ENCODE results near the gene MIPOL1.
"Not testable (repeated sequence)": the region's sequence is repeated elsewhere in the genome, so short reads cannot be mapped to it uniquely, and the experiment has no call there.

Gene MIPOL1

GRCh38 chr14:37546621-37547447, 349.1 kb downstream of the MIPOL1 start:
- DNase-seq (ENCODE audit: low read depth in 2 of 2): no peak

DNA sequence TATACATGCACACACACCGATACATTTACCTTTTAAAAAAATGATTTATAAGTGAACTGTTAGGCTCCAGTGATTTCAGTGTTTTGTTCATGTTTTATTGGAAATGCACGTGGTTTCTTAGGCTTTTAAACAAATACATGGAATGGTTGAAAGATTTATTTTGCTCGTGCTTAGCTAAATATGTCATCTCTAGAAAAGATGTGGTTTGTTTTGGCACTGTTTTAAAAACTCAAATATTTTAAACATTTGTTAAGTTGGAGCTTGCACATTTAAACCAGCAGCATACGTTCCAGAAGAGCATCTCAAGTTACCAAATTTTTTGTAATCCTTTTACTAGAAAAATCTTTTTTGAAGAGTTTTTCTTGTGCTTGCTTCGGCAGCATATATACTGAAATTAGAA, 352.8 kb downstream of the MIPOL1 start:
- no peak for DNase-seq (ENCODE audit: low read depth in 2 of 2)

DNA sequence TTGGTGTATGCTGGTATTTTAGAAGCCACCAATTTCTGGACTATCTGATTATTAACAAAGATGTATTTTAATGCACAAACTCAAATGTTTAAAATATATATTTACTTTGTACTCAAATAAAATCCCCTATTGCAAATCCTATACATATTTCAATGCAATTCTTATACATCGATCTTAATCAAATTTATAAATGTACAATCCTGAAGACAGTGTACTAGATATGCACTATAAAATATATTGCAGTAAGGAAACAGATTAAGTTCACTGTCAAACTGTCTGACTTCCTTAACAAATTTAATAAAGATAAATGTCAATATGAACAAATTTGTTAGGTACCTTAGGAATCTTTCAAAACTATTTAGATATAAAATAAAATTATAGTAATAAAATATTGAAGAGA, 353.4 kb downstream of the MIPOL1 start:
- no peak for DNase-seq (ENCODE audit: low read depth in 2 of 2)

- no peak for DNase-seq (ENCODE audit: low read depth in 2 of 2)
These were observed 356.3 kb downstream of the MIPOL1 start for GRCh38 chr14:37553935-37554550.

DNA sequence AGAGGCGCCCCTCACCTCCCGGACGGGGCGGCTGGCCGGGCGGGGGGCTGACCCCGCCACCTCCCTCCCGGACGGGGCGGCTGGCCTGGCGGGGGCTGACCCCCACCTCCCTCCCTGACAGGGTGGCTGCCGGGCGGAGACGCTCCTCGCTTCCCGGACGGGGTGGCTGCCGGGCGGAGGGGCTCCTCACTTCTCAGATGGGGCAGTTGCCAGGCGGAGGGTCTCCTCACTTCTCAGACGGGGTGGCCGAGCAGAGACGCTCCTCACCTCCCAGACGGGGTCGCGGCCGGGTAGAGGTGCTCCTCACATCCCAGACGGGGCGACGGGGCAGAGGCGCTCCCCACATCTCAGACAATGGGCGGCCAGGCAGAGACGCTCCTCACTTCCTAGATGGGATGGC, 357.9 kb downstream of the MIPOL1 start:
- DNase-seq (ENCODE audit: low read depth in 2 of 2): not testable (repeated sequence)

GRCh38 chr14:37558740-37559139, 361.0 kb downstream of the MIPOL1 start:
- no peak for DNase-seq (ENCODE audit: low read depth in 2 of 2)

DNA sequence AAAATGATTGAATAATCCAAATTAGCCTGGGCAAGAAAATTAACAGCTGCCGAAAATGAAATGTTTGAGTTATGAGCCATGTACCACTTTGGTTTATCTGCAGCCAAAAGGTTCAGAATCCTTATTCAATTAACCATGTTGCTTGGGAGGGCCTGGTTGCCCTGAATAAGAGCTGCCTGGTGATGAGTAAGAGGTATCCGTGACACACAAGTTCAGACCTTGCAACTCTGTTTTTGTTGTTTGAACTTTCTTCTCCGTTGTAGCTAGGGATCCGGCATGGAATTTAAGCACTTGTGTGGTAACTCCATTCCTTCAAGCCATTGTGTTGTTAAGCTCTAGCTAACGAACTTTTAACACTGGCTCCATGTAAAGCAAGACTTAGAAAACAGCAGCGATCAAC, 361.6 kb downstream of the MIPOL1 start:
- DNase-seq (ENCODE audit: low read depth in 2 of 2): no peak

GRCh38 chr14:37563189-37563588, 365.5 kb downstream of the MIPOL1 start:
- DNase-seq (ENCODE audit: low read depth in 2 of 2): no peak

GRCh38 chr14:37565550-37565949, 367.8 kb downstream of the MIPOL1 start:
- DNase-seq (ENCODE audit: low read depth in 2 of 2): no peak

DNA sequence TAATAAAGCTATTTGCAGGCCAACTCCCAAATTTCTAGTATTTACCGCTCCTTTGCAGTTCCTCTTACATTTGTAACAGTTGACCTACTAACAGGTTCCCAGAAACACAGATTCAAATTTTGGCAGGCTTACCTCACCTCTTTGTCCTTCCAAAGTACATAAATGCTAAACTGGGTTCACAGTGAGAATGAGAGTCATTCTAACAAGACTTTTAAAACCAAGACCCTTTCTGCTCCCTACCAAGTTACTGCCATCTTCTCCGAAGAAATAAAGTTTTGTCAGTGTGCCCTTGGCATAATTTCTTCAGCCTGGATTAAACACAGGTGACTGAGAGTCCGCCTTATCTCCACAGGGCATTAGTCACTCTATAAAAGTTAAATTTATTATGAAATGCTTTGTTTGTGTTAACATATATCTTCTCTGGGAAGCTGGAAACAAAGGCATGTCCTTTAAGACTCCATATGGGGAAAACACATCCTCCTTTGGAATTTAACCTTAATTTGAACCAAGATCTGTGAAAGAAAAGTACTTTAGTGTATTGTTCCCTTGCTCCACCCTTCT, 369.2 kb downstream of the MIPOL1 start:
- no peak for DNase-seq (ENCODE audit: low read depth in 2 of 2)

- no peak for DNase-seq (ENCODE audit: low read depth in 2 of 2)
These were observed 372.0 kb downstream of the MIPOL1 start for GRCh38 chr14:37569729-37570128.

- no peak for DNase-seq (ENCODE audit: low read depth in 2 of 2)
These were observed 373.7 kb downstream of the MIPOL1 start for GRCh38 chr14:37571391-37571790.

DNA sequence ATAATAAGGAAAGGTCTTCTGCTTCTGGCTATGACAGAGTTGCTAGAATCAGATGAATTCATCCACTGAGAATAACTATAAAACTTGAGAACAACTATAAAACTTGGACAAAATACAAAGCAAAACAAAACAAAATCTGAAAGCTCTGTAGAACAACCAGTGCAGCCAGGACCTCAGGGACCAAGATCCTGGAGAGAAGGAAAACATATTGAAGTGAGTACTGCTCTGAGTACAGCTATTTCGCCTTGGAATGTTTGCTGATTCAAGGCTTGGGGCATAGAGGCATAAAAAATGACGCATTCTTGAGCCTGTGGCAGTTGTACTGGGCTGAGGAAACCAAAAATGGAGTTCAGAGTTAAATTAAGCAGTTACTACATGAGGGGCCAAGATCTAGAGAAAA, 375.6 kb downstream of the MIPOL1 start:
- DNase-seq (ENCODE audit: low read depth in 2 of 2): no peak

DNA sequence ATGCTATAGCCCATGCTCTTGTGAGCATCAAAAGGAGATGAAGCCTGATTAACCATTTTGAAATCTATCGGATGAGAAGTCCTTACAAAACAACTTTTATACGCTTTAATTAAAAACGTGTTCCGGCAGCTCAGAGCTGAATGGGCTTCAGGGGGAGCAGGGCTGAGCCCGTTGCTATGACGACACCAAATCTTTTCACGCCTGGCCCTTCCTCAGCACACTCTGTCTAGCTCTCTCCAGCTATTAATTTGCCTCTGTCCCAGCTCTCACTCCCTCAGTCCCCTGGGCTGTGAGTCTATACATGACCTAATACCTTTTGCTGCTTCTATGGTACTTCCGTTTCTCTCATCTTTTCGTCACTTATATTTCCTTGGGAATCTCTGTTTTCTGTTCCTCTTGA, 381.5 kb downstream of the MIPOL1 start:
- no peak for DNase-seq (ENCODE audit: low read depth in 2 of 2)

GRCh38 chr14:37580146-37580545, 382.4 kb downstream of the MIPOL1 start:
- no peak for DNase-seq (ENCODE audit: low read depth in 2 of 2)

- DNase-seq (ENCODE audit: low read depth in 2 of 2): no peak
These were observed 385.8 kb downstream of the MIPOL1 start for GRCh38 chr14:37583358-37584210.

DNA sequence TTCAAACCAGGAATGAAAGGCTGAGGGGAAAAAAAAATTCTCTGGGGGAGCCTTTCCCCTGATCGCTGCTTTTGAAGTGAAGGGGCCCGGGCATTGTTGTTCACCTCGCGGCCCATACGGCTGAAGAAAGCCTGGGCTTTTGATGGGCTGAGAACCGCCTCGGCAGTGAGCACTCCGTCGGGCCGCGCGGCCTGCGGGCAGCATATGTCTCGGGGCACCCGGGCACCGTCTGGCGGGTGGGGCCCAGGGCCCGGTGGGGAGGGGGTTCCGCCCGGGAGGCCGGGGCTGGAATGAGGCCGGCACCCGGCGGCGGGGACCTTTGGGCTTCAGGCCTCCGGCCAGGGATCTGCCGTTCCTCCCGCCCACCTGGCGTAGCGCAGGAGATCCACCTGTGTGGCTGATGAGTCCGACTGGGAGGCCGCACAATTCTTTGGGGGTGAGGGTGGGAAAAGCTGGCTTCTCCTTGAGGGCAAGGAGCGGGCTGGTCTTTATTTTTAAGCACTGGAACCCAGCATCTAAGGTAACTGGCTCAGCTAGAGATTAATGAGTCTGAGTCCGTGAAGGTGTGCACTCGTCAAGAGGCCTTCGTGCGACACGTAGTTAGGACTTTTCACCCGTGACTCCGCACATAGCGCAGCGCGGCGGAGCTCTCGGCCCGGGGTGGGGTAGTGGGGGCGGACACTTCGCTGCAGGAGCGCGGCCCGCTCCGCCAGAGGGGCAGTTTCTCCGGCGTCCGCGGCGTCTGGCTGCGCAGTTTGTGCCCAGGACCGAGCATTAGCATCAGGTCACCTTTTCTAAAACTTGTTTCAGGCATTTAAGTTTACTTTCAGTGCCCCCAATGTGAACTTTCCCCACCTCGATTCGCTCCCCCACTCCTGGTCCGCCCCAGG, 386.7 kb downstream of the MIPOL1 start:
- no peak for DNase-seq (ENCODE audit: low read depth in 2 of 2)

DNA sequence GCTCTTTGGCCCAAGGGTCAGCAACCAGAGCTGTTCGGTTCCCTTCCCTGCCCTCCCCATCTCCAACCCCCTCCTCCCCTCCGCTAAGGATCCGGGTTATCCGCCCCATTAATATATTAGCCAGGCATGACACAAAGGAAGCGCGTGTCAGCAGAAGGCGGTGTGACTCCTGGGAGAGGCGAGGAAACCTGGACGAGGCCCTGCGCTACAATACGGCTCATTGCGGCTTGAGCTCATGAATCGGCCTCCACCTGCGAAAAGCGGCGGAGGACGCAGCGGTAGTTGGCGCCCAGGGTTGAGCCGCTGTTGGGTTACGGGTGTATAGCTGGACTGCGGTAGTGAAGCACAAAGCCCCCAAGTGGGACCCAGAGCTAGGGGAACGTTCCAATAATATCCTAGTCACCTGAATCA, 387.4 kb downstream of the MIPOL1 start:
- DNase-seq (ENCODE audit: low read depth in 2 of 2): no peak

DNA sequence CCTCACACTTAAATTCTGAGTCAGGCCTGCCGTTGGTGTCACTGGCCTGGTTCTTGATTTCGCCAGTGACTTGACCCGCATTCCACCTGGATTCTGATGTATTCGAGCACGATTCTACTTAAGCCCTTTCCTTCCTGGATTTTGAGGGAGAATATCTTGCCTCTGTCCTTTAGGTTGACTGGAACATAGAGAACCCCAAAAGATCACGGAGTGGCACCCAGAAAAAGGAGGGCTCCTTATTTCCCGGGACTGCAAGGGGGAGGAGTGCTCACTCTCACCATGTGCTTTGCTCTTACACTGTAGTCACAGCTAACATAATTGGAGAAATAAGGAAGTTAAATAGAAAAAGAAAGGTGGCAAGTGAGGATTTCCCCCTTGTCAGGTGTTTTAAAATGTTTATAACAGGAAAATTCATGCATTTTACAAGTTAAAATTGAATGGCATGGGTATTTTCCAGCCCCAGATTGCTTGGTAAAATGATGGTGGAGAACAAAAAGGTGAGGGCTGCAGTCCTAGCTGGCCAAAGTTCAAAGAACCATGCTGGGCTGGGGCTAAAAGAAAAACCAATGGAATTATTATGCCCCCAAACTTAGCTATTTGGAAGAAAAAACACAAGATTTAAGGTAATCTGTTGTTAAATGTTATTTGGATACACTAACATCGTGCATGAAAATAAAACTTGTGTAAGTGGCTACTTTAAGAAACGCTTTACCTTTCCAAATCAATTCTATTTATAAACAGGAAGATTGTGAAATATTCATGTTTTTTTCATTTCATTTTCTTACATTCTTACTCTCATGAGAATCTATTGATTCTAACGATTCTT, 388.4 kb downstream of the MIPOL1 start:
- DNase-seq (ENCODE audit: low read depth in 2 of 2): no peak

DNA sequence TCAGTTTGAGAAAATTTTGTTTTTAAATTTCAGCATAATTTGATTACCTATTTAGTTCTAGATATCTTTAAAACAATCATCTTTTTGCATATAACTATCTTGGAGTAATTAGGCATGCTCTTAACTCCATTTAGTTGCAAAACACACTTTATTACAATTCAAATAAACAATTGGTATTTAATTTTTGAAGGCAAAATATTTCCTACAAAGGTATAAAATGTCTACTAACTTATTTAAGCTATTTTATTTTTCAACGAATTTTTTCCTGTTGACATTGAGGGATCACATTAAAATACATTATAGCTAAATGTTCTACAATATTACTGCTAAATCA, 389.0 kb downstream of the MIPOL1 start:
- no peak for DNase-seq (ENCODE audit: low read depth in 2 of 2)

All from stimulated activated CD4-positive, alpha-beta T cell treated with anti-CD3 and anti-CD28 coated beads, Interleukin-1b, Interleukin-23, amount 100 ng/mL, for 4 hours (primary cell).